Trophoblast cell (in vitro differentiated cells and primary cell): ENCODE data around the gene HMGCR.

Experiments
- DNase-seq, 2 donors: peaks; one replicate each; pipeline ENCODE4 v3.0.0-alpha.2; 2016
- H2AFZ ChIP-seq: 2 replicates; pipeline ENCODE4 v1.6.1; 2013; ENCODE audit warnings: low read length, moderate library complexity, mild to moderate bottlenecking; ENCODE audit not compliant: insufficient read depth, poor library complexity
- H2AK5ac ChIP-seq: 2 replicates; pipeline ENCODE4 v1.6.1; 2013; ENCODE audit warnings: mild to moderate bottlenecking, low read length
- H2BK120ac ChIP-seq: 2 replicates; pipeline ENCODE4 v1.6.1; 2013; ENCODE audit warnings: low read length, mild to moderate bottlenecking, moderate library complexity; ENCODE audit not compliant: insufficient read depth, poor library complexity
- H2BK12ac ChIP-seq: 2 replicates; pipeline ENCODE4 v1.6.1; 2013; ENCODE audit warnings: mild to moderate bottlenecking, low read length, moderate library complexity
- H2BK5ac ChIP-seq: 2 replicates; pipeline ENCODE4 v1.6.1; 2013; ENCODE audit warnings: low read length, low read depth, moderate library complexity, mild to moderate bottlenecking; ENCODE audit not compliant: poor library complexity
- H3K14ac ChIP-seq: 2 replicates; pipeline ENCODE4 v1.6.1; 2013; ENCODE audit warnings: mild to moderate bottlenecking, low read length
- H3K18ac ChIP-seq: 2 replicates; pipeline ENCODE4 v1.6.1; 2013; ENCODE audit warnings: mild to moderate bottlenecking, low read length
- H3K23ac ChIP-seq: 2 replicates; pipeline ENCODE4 v1.6.1; 2013; ENCODE audit warnings: low read length
- H3K27ac ChIP-seq: 2 replicates; pipeline ENCODE4 v1.5.1; 2013; ENCODE audit warnings: low read depth, mild to moderate bottlenecking, inconsistent platforms, low read length, moderate library complexity
- H3K27me3 ChIP-seq: 2 replicates; pipeline ENCODE4 v1.6.1; 2013; ENCODE audit warnings: inconsistent platforms, mild to moderate bottlenecking, low read length, moderate library complexity; ENCODE audit not compliant: insufficient read depth
- H3K36me3 ChIP-seq, 2 experiments: 1 replicate in 1 of 2; 2 replicates in 1 of 2; pipeline ENCODE4 v1.6.1; 2013; ENCODE audit warnings: low read length in 2 of 2, mild to moderate bottlenecking in 2 of 2, moderate library complexity in 1 of 2; ENCODE audit not compliant: insufficient read depth in 2 of 2, control insufficient read depth in 1 of 2
- H3K4ac ChIP-seq: 2 replicates; pipeline ENCODE4 v1.6.1; 2013; ENCODE audit warnings: low read depth, mild to moderate bottlenecking, low read length, moderate library complexity
- H3K4me1 ChIP-seq, 2 experiments: 1 replicate in 1 of 2; 2 replicates in 1 of 2; pipeline ENCODE4 v1.6.1; 2013; ENCODE audit warnings: low read length in 2 of 2, mild to moderate bottlenecking in 2 of 2, moderate library complexity in 1 of 2; ENCODE audit not compliant: insufficient read depth in 2 of 2, control insufficient read depth in 1 of 2
- H3K4me2 ChIP-seq: 2 replicates; pipeline ENCODE4 v1.6.1; 2013; ENCODE audit warnings: inconsistent platforms, mild to moderate bottlenecking, low read length, moderate library complexity
- H3K4me3 ChIP-seq: 2 replicates; pipeline ENCODE4 v1.5.1; 2013; ENCODE audit warnings: mild to moderate bottlenecking, low read depth, low read length, inconsistent platforms
- H3K79me1 ChIP-seq: one replicate; pipeline ENCODE4 v1.6.1; 2013; ENCODE audit warnings: low read length
- H3K79me2 ChIP-seq: 2 replicates; pipeline ENCODE4 v1.6.1; 2013; ENCODE audit warnings: low read length, mild to moderate bottlenecking; ENCODE audit not compliant: control insufficient read depth, insufficient read depth, poor library complexity
- H3K9ac ChIP-seq: 2 replicates; pipeline ENCODE4 v1.6.1; 2013; ENCODE audit warnings: mild to moderate bottlenecking, low read length
- H3K9me3 ChIP-seq: 2 replicates; pipeline ENCODE4 v1.6.1; 2013; ENCODE audit warnings: low read depth, mild to moderate bottlenecking, control low read depth, inconsistent platforms, low read length; ENCODE audit not compliant: insufficient read depth
- H4K12ac ChIP-seq: 2 replicates; pipeline ENCODE4 v1.6.1; 2013; ENCODE audit warnings: low read depth, mild to moderate bottlenecking, low read length, moderate library complexity
- H4K8ac ChIP-seq: 2 replicates; pipeline ENCODE4 v1.6.1; 2013; ENCODE audit warnings: low read depth, mild to moderate bottlenecking, low read length, moderate library complexity
- H4K91ac ChIP-seq: one replicate; pipeline ENCODE4 v1.6.1; 2013; ENCODE audit warnings: low read depth, mild to moderate bottlenecking, low read length, moderate library complexity
- WGBS: extraction: QIAGEN DNeasy Blood & Tissue Kit; methylation state at CpG from one replicate; pipeline ENCODE4 v1.1.7; 2013; ENCODE audit warnings: missing lambda C conversion rate; ENCODE audit not compliant: insufficient read length, insufficient coverage; ENCODE audit errors: extremely low coverage; 5-methylcytosine and 5-hydroxymethylcytosine counted together

HMGCR gene

DNA sequence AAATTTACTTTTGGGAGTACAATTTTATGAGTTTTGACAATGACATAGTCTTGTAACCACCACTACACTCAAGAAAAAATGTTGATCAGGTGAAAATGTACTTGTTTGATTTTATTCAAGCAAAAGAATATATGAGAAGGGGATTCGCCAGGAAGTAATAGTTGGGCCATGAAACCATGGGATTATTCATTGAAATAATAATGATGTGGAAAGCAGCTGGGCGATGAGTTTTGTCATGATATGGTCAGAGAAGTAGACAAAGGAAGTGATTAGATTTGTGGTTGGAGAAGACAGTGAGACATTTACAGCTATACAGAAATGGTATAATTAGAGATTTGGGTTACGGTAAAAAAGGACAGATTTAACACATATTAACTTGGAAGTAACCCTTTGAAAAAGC, 11.2 kb downstream of the HMGCR start:
- WGBS, result no CpG with 5 or more reads among the region's 3 CpGs

GRCh38 chr5:75349663-75350062, 12.6 kb downstream of the HMGCR start:
- H2AFZ ChIP-seq, result no peak overlapping the region
- no peak overlapping the region for H3K4me3 ChIP-seq
- H3K79me1 ChIP-seq, result no peaks in the 10 kb centered on the region
- no peaks in the 10 kb centered on the region for H3K4me1 ChIP-seq
- no peaks in the 10 kb centered on the region for H3K27me3 ChIP-seq
- no peak overlapping the region for H4K91ac ChIP-seq
- H4K8ac ChIP-seq, result no peak overlapping the region
- H2BK12ac ChIP-seq, result no peak overlapping the region
- no CpG with 5 or more reads among the region's 2 CpGs for WGBS
- H3K9ac ChIP-seq, result no peak overlapping the region
- no peak overlapping the region for H3K4ac ChIP-seq
- H4K12ac ChIP-seq, result no peak overlapping the region
- no peak overlapping the region for H2BK5ac ChIP-seq
- H2AK5ac ChIP-seq, result no peak overlapping the region
- no peak for DNase-seq
- no peak overlapping the region for H3K27ac ChIP-seq
- no peak overlapping the region for H3K14ac ChIP-seq
- no peaks in the 10 kb centered on the region for H3K9me3 ChIP-seq
- H3K36me3 ChIP-seq, result peaks cover 17 to 32% of the 10 kb centered on the region in 2 experiments
- H3K18ac ChIP-seq, result no peak overlapping the region
- no peak overlapping the region for H2BK120ac ChIP-seq
- no peak overlapping the region for H3K4me2 ChIP-seq
- H3K23ac ChIP-seq, result no peak overlapping the region
- H3K79me2 ChIP-seq, result no peaks in the 10 kb centered on the region

More for the DNA sequence above, 11.2 kb downstream of the HMGCR start:
- Histone ChIP-seq H3K4ac (no peak overlapping the region), H3K9ac (no peak overlapping the region), H3K9me3 (no peaks in the 10 kb centered on the region), H3K14ac (no peak overlapping the region), H4K12ac (no peak overlapping the region), H3K79me1 (no peaks in the 10 kb centered on the region), H3K4me1 (no peaks in the 10 kb centered on the region), H2AK5ac (no peak overlapping the region), H3K79me2 (no peaks in the 10 kb centered on the region), H2AFZ (no peak overlapping the region), H3K27me3 (no peaks in the 10 kb centered on the region), H4K91ac (no peak overlapping the region), H4K8ac (no peak overlapping the region), H3K27ac (no peak overlapping the region), H3K18ac (no peak overlapping the region), H2BK5ac (no peak overlapping the region), H3K4me3 (no peak overlapping the region), H3K36me3 (peaks cover 18 to 33% of the 10 kb centered on the region in 2 experiments), H3K4me2 (no peak overlapping the region), H3K23ac (no peak overlapping the region), H2BK120ac (no peak overlapping the region), H2BK12ac (no peak overlapping the region)
- no peak for DNase-seq

DNA sequence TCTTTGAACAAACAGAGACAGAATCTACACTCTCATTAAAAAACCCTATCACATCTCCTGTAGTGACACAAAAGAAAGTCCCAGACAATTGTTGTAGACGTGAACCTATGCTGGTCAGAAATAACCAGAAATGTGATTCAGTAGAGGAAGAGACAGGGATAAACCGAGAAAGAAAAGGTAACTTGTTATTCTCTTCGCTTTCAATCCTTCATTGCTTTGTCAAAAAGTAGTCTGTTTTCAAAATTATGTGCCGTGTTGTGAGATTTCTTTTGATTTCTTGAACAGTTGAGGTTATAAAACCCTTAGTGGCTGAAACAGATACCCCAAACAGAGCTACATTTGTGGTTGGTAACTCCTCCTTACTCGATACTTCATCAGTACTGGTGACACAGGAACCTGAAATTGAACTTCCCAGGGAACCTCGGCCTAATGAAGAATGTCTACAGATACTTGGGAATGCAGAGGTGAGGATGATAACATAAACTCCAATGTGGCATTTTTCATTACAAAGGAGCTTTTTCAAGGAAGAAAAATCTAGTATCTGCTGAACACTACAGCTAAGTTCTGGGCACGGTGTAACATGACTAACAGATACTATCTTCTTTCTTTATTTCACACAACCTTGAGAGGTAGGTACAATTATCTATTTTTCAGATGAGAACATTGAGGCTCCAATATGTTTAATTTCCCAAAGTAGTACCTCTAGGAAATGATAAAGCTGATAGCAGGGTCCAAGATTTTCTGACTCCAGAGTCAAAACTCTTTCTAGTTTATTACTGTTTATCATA, 14.3 kb downstream of the HMGCR start:
- H2AK5ac ChIP-seq, result no peak overlapping the region
- no peaks in the 10 kb centered on the region for H3K9me3 ChIP-seq
- H3K27ac ChIP-seq, result no peak overlapping the region
- no peak overlapping the region for H4K91ac ChIP-seq
- no peaks in the 10 kb centered on the region for H3K27me3 ChIP-seq
- H3K14ac ChIP-seq, result no peak overlapping the region
- H4K8ac ChIP-seq, result no peak overlapping the region
- H2BK5ac ChIP-seq, result no peak overlapping the region
- H3K4me3 ChIP-seq, result no peak overlapping the region
- H3K4ac ChIP-seq, result no peak overlapping the region
- peaks cover 1% of the 10 kb centered on the region for H3K79me2 ChIP-seq
- no peak overlapping the region for H2BK12ac ChIP-seq
- H3K4me2 ChIP-seq, result no peak overlapping the region
- peaks cover 20 to 39% of the 10 kb centered on the region in 2 experiments for H3K36me3 ChIP-seq
- no peaks in the 10 kb centered on the region for H3K4me1 ChIP-seq
- H4K12ac ChIP-seq, result no peak overlapping the region
- H3K18ac ChIP-seq, result no peak overlapping the region
- H3K79me1 ChIP-seq, result no peaks in the 10 kb centered on the region
- WGBS, result no CpG with 5 or more reads among the region's 7 CpGs
- H2BK120ac ChIP-seq, result no peak overlapping the region
- no peak overlapping the region for H3K23ac ChIP-seq
- H3K9ac ChIP-seq, result no peak overlapping the region
- DNase-seq, result no peak
- H2AFZ ChIP-seq, result no peak overlapping the region

DNA sequence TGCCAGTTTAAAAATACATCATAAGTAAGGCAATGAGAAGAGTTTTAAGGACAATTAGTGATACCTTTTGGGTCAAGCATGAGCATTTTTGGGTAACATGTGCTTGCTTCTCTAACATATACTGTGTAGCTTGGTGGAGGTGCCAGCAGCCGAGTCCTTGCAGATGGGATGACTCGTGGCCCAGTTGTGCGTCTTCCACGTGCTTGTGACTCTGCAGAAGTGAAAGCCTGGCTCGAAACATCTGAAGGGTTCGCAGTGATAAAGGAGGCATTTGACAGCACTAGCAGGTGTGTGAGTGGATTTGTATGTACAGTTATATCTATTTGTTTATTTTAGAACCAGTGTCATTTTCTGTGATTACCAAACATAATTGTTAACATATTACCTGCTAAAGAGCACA, 18.2 kb downstream of the HMGCR start:
- Histone ChIP-seq H3K4me1 (no peaks in the 10 kb centered on the region), H2BK12ac (no peak overlapping the region), H3K9ac (no peak overlapping the region), H3K4me2 (no peak overlapping the region), H3K14ac (no peak overlapping the region), H2BK120ac (no peak overlapping the region), H4K8ac (no peak overlapping the region), H3K27ac (no peak overlapping the region), H4K91ac (no peak overlapping the region), H3K18ac (no peak overlapping the region), H3K79me2 (peaks cover 1% of the 10 kb centered on the region), H3K23ac (no peak overlapping the region), H3K4me3 (no peak overlapping the region), H2AFZ (no peak overlapping the region), H3K36me3 (peaks cover 24 to 54% of the 10 kb centered on the region in 2 experiments), H2BK5ac (no peak overlapping the region), H2AK5ac (no peak overlapping the region), H4K12ac (peak overlapping the region; percentile 62), H3K9me3 (no peaks in the 10 kb centered on the region), H3K4ac (no peak overlapping the region), H3K27me3 (no peaks in the 10 kb centered on the region), H3K79me1 (no peaks in the 10 kb centered on the region)
- no peak for DNase-seq
- WGBS, result no CpG with 5 or more reads among the region's 6 CpGs
